Renal pelvis (tissue), 4 donors: ENCODE data around the gene POLR3B. TPM values are rescaled to one million over a fixed set of nuclear protein-coding genes. Genes with fewer than 3 reads are reported as not detected.

Experiments used
- DNase-seq: peaks from one replicate; pipeline ENCODE4 v3.0.0-alpha.2; 2013
- polyA plus RNA-seq, 3 donors: library from polyadenylated mRNA; unstranded; fragments of 120-200 nt; gene quantifications; one replicate each; pipeline ENCODE4 v1.2.1, GENCODE V29; 2013; ENCODE audit not compliant: insufficient read length in 3 of 3

The POLR3B gene
- polyA plus RNA-seq, 3 donors = 15.4 to 16.4 (median 15.9) TPM

DNA sequence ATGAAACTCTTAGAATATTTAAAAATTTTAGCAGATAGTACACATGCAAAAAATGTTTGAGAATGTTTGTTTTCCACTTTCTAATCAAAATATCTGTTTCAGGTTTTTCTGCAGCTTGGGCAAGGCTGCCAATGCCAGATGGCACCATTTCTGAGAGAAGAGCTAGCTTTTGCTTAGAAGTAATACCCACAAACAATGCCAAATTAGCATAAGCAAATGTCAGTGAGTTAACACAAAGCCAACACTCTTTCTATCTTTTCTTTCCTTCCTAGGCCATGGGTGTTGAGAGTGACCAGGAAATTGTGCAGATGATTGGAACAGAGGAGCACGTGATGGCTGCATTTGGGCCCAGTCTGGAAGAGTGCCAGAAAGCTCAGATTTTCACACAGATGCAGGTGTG lies 35.2 kb downstream of the POLR3B start:
- DNase-seq = no peak

DNA sequence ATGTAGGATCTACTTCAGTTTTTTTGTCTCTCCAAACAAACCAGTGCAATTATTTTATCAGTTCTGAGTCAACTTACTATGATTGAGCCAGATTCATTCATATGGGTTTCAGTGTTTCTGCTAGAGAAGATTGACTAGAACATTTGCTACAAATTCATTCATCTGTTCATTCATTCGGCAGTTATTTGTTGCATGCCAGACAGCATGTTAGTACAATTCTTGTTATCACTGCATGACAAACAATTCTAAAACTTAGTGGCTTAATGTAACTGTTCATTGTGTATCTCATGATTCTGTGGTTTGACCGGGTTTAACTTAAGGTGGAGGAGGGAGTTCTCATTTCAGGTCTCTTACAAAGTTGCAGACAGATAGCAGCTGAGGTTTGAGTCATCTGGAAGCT lies 52.3 kb downstream of the POLR3B start:
- DNase-seq = no peak

DNA sequence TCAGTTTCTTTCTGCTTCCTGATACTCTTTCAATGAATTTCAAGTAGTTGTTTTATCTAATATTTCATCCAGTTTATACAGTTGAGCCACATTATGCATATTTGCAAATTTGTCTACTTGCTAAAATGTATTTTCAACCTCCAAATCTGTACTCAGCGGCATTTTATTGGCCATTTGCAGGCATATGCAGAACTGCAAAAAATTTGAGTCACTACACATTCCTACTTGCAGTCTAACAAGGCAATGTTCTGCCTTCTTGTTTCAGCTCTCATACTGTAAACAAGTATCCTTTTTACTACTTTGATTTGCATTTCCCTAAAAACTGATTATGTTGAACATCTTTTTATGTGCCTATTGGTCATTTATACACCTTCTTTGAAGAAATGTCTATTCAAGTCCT lies 55.0 kb downstream of the POLR3B start:
- no peak for DNase-seq

DNA sequence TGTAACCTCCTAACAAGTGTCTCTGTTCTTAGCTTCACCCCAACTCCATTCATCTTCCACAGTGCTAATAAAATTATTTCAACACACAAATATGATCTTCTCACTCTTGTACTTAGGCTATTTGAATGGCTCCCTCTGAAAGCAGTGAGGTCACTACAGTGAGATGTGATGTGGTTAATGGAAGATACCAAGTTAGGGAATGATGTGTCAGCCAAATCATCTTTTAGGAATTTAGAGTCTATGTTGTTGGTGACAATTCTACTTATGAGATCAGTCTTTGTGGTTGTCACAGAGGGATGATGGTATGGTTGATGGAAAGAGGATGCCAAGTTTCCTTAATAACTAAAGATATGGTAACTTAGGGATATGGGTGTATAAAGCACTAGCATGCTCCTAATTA lies 57.6 kb downstream of the POLR3B start:
- DNase-seq = no peak

DNA sequence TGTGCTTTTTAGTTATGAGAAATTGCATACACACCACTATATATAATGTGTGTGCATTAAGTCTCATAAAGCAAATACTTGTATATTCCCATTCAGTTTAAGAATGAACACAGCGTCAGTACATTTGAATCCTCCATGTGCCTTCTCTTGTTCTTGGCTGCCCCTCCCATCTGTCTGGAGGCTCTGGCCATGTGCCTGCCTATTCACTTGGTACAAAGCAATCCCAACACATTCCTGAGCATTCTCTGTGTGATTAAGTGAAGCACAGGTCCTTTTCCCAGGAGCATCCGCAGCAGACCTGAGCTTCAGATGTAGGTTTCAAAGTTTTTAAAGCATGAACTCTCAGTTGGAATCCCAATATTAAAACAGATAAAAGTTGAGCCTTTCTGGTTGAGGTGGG lies 58.7 kb downstream of the POLR3B start:
- no peak for DNase-seq

DNA sequence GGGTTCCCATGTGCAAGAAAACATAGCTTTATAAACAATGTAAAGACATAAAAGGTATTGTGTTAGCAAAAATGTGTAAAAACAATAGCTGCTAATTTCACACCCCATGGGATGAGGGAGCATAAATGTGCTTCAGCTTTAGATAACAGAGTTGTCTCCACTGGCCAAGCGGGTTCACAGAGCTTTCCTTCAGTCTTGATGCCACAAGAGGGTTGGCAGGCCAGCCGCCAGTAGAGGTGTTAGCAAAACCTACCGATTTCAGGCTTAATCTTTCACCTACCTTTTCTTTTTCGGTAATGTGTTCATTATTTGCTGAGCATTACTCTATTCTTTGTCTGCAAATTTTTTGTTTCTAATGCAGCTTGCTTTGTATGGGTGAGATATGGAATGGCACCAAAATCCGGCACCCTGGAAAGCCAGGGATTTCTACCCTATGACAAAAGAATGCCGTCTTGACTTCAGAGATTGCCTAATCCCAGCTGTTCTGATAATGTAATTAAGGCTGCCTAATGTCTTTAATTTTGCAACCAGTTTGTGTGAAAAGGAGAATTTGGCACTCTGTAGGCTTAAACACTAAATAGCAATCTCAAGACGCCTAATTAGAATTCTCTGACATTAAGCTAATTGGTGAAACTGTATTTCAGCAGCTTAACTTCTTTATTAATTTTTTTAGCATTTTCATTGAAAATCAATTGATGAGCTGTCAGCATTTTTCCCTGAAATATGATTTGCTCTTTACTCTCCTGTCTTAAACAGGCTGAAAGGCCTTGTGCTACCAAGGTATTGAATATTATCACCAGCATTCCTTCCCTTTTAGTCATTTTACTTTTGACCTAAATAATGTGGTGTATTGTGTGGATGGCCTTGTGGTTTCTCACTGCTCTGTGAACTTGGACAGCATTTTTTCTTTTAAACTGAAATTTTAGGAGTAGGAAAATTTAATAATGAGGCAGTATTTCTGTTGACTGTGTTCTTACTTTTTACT lies 60.7 kb downstream of the POLR3B start:
- DNase-seq = no peak

DNA sequence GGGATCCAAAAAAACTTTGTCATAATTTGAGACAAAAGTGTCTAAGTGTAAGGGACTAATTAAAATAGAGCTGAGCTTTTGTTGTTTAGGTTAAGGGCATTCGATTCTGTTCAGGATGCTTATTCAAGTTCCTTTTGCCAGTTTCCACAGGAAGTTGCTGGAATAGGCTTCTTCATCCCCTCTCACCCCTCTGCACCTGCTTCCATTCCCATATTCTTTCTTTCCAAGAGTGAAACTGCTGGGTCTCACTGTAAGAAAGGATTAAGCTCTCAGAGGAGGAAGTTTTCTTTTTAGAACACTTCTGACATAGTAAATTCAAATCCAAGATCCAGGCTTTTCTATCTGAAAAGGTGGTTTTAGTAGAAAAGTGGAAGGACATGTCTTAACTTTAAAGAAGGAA lies 61.4 kb downstream of the POLR3B start:
- no peak for DNase-seq

DNA sequence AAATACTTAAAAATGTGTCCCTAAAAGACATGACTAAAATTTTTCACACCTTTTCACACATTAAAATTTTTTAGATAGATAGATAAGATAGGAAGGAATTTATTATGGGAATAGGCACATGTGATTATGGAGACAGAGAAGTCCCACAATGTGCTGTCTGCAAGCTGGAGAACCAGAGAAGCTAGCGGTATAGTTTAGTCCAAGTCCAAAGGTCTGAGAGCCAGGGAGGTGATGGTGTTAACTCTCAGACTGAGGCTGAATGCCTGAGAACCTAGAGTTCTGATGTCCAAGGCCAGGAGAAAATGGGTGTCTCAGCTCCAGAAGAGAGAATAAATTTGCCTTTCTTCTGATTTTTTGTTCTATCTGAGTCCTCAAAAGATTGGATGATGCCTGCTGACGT lies 65.7 kb downstream of the POLR3B start:
- no peak for DNase-seq

DNA sequence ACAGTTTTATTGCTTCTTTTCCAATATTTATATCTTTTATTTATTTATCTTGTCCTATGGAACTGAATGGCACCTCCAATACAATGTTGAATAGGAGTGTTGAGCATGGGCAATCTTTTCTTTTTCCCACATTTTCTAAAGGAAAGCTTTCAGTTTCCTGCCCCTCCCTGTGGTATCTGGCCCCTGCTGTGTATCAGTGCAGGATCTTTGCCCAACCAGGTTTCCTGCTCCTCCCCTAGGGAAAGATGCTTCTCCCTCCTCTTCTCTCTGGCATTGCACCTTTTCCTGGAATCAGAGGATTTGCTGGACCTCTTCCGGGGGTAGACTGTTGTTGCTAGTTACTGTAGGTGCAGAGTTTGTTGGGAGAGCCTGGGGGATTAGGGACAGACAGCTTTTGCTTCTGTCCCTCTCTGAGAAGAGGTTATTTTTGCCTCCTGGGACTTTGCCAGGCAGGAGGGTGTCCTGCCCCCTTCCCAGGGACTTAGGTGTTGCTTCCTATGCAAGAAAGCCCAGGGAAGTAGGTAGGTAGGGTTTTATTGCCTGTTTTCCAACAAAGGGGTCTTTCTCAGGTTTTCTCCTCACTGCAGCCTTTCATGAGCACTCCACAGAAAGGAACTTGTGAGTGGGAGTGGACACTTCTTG lies 67.6 kb downstream of the POLR3B start:
- DNase-seq = no peak

DNA sequence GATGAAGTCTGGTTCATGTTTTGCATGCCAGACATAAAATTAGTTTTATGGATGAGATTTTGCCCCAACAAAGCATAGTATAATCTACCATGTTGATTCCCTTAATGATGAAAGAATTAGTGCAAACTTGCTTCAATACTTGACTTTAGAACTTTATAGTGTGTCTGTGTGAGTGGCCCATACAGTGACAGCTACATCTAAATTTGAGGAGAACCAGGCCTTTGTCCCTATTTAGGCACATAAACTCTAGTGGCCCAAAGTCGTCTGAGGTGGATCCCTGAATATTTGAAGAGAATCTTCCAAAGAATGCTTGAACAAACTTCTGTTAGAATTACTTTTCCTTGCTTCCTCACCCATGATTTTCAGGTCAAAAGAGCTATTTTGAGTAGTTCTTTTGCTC lies 70.4 kb downstream of the POLR3B start:
- no peak for DNase-seq

DNA sequence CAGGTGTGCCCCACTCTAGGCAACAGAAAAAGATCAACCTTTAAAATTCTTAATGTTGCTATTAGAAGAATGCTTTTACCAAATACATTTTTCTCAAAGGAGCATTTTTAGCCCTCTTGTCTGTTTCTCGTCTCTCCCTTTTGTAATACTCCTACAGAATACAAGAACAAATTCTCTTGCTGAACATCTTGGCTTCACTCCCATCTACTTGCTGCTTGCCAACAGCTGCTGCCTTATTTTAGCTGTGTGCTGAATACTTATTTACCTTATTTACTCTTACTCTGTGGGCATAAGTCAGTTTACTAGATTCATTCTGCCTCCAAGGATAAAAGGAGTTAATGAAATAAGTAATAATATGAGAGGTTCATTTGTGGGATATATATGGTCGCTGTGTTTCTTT lies 70.8 kb downstream of the POLR3B start:
- DNase-seq = no peak

DNA sequence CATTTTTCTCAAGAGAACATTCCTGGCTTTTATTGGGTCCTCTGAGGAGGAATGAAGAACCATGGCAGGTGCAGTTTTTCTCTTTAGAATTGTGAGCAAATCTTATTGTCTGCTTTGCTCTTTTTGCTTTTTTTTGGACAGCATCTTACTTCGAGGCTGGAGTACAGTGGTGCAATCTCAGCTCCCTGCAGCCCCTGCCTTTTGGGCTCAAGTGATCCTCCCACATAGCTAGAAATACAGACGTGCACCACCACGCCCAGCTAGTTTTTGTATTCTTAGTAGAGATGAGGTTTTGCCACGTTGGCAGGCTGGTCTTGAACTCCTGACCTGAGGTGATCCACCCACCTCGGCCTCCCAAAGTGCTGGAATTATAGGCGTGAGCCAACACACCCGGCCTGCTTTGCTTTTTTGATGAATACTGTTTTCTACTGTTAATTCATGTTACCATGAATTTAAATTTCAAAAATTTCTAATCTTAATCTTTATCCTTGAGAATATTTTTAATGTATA lies 71.5 kb downstream of the POLR3B start:
- DNase-seq = no peak

DNA sequence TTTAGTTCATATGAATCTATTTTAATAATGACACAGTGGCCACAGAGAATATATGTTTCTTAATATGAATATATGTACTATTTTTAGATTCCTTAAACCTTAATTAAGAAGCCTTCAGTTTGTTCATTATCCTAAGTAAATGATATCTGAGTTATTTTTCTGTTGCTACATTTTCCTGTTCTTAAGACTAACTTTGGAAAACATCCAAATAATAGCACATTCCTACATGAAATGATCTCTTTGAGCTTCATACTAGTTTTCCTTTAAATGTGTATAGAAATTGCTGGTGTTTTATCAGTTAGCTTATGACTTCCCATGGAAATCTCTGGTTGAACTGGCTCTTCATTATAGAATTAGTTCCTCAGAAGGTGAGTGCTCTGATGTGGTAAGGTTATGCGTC lies 72.1 kb downstream of the POLR3B start:
- DNase-seq = no peak

DNA sequence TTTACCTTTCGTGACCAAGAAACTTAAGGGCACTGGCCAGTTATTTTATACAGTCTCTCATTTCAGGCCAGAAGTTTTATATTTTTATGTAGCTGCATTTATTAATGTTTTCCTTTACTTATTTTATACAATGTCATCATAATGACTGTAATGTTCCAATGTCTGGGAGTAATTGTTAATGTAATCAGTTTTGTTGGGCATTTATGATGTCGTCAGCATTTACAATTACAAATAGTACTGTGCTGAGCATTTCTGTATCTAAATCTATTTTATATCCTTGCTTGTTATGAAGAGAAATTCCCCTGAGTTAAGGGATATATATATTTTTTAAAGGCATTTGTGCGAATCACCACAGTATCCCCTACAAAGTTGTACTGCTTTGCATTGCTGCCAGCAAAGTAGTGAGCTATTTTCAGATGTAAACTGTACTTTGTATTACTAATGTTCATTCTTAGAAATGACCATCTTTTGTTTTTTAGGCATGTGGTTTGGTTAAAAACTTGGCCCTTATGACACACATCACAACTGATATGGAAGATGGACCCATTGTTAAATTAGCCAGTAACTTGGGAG lies 74.4 kb downstream of the POLR3B start:
- DNase-seq = no peak

DNA sequence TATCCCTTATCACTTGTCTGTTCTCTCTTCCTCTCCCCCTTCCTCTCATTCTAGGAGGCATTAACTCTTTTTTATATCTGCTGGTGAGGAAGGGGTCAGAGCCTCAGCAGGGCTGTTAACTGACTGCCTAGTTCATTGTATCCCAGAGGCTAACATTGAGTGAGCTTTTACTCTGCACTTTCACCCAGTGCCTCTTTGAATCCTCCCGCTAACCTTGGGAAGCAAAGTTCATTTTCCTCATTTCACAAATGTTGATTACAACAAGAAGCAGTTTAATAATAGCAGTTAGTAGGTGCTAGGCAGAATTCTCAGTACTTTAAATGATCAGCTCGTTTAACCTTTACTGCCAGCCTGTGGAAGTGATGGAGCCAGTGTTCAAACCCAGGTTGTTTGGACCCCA lies 75.5 kb downstream of the POLR3B start:
- no peak for DNase-seq

DNA sequence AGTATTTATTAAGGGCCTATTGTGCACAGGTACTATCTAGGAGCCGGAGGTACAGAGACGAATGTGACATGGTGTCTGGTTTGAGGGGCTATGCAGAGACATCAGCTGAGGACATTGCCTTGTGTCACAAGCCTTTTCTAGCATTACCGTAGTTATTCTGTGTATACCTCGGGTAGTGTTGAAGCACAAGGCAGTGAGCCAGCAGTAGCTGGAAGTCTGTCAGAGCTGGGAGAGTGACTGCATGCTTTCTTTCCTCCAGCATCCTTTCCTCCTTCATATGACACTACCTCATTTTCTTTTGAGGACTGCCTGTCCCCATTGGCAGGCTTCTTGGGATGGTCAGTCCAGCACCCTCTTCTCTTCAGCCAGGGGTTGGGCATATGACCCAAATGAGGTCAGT lies 77.0 kb downstream of the POLR3B start:
- no peak for DNase-seq

DNA sequence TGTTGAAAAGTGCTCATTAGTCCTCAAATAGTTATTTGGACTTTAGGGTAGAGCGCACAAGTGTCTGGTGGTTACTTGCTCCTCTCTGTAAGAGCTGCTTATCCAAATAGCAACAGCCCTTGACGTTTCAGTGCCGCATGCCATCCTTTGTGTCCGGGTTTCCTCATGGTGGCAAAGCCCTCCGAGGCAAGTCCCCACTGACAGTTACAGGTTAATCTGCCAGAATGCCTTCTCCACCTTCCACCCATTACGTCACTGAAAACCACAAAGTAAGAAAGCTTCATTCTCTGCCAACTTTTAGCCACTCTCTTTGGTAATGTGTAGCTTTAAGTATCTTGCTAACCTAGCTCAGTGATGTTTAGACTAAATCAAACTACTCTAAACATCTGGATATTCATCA lies 78.6 kb downstream of the POLR3B start:
- no peak for DNase-seq

DNA sequence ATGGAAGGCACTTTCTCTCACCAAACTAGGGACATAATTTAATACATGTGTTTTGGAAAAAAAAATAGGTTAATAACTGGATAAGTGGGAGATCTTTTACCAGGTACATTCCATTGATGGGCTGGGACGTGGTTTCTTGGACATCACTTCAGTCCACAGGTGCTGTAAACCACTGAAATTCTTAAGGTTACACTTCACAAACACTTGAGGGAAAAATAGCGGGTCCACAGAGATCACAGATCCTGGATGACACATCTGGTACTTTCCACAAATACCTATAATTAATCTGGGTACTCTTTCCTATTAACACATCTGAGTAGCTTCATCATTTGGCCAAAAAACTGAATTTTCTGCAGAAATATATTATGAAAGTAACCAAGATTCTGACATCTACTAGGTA lies 85.0 kb downstream of the POLR3B start:
- DNase-seq = no peak

DNA sequence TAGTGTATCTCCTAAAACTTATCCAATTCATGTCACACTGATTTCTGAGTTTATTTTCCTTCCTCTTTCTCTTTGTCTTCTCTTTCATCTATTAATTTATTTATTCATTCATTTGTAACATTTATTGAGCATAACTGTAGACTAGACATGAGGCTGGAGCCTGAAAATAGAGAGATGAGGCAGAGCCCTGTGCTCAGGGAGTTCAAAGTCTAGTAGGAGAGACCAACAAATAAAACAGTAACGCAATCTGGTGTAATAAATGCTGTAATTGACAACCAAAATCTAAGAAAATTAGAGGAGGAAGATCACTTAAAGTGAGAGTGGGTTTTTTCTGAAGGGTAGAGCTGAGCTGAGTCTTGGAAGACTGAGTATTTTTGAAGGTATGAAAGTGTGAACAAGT lies 87.5 kb downstream of the POLR3B start:
- no peak for DNase-seq

DNA sequence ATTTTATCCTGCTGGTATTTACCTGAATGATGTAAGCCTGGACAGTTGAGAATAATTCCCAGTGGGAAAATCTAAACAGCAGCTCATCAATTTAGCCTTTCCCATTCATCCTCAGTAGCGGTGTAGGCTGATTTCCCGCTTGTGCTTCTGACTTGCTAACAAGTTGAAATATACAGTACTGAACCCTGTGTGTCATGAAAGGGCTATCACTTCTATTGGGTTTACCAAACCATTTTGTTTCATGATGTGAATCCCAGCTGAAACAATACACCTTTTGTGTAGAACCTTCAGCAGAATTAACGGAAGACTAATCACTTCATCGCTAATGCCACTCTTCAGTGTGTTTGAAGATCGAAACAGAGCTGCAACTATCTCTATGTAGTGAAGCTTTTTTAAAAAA lies 88.4 kb downstream of the POLR3B start:
- DNase-seq = no peak

DNA sequence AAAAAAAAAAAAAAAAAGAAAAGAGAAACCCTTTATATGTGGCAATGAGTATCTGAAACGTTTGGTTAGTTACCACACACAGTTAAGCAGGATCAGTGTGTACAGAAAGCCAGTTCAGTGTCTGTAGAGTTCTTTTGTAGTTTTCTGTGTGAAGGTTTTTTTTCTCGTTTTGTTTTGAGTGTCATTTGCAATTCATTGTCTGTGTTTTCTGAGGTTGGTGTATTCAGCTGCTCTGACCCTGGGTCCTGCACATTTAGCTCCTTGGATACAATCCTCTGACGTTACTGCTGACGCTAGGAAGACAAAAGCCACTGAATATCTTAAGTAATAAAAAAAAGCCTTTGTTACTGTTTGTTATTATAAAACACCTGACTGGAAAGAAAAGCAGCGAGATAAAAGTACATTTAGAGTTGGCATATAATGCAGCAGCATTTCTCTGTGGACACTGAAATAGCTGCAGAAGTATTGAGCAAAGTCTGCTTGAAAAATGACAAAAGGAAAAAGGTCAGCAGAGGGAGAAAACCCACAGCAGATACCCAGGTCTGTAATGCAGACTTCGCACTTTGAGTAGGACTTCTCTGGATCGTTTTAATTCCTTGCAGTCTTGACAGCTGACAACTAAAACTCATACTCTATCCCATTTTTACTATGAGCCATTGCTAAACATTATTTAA lies 89.0 kb downstream of the POLR3B start:
- DNase-seq = no peak

DNA sequence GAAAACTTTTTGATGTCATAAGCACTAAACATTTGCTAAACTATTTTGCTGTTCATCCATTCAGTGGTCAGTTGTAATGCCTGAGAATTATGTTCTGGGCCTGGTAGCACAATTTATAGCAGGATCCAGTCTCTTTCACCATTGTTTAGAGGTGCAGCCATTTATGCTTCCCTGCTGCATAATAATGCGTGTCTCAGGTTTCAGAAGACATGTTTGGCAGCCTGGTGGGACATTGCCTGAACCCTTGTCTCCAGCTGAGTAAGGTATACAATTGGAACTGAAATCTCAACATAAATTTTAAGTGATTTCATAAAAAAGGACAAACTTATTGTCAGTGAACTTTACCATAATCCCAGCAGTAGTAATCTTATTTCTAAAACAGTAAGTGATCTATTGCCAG lies 94.8 kb downstream of the POLR3B start:
- DNase-seq = no peak
